Kidney (tissue), 14 donors: Measurements from ENCODE around the gene AHSP. TPM values are rescaled to one million over a fixed set of nuclear protein-coding genes. Genes with fewer than 3 reads are reported as not detected.
"Not testable (repeated sequence)": the region's sequence is repeated elsewhere in the genome, so short reads cannot be mapped to it uniquely, and the experiment has no call there.

Experiments
- DNase-seq, 5 donors: peaks; one replicate each; pipeline ENCODE4 v3.0.0-alpha.2; 2013 to 2020
- FAIRE-seq: peaks from 2 replicates; lab custom pipeline; 2012; peaks lifted over from hg19 to GRCh38; lab: Jason Lieb, UNC
- H3K27ac ChIP-seq, 2 donors: one replicate each; pipeline ENCODE4 v1.7.0; 2013; ENCODE audit warnings: low read depth in 2 of 2, low read length in 2 of 2, inconsistent platforms in 1 of 2
- H3K27me3 ChIP-seq: one replicate; pipeline ENCODE4 v1.7.1; 2013; ENCODE audit warnings: low read length, inconsistent platforms; ENCODE audit not compliant: control insufficient read depth, insufficient read depth
- H3K36me3 ChIP-seq, 3 donors: one replicate each; pipeline versions ENCODE4 v1.7.0 to v1.7.1; 2013; ENCODE audit warnings: low read length in 3 of 3, control low read depth in 1 of 3, inconsistent platforms in 1 of 3; ENCODE audit not compliant: insufficient read depth in 3 of 3, control insufficient read depth in 2 of 3
- H3K4me1 ChIP-seq, 3 donors: one replicate each; pipeline versions ENCODE4 v1.7.0 to v1.7.1; 2013; ENCODE audit warnings: low read length in 3 of 3, inconsistent platforms in 1 of 3, low read depth in 1 of 3; ENCODE audit not compliant: control insufficient read depth in 2 of 3, insufficient read depth in 2 of 3
- H3K4me3 ChIP-seq, 3 donors: one replicate each; pipeline versions ENCODE4 v1.7.0 to v1.8.1; 2013; ENCODE audit warnings: low read length in 3 of 3, control low read depth in 1 of 3, inconsistent platforms in 1 of 3
- H3K9ac ChIP-seq, 3 donors: one replicate each; pipeline versions ENCODE4 v1.7.0 to v1.7.1; 2013; ENCODE audit warnings: low read length in 3 of 3, control low read depth in 1 of 3, inconsistent platforms in 1 of 3
- H3K9me3 ChIP-seq, 3 donors: one replicate each; pipeline versions ENCODE4 v1.7.0 to v1.7.1; 2013; ENCODE audit warnings: low read length in 3 of 3, control low read depth in 1 of 3, inconsistent platforms in 1 of 3; ENCODE audit not compliant: control insufficient read depth in 2 of 3, insufficient read depth in 1 of 3
- CTCF ChIP-seq: IDR thresholded peaks from 3 replicates; pipeline ENCODE4 v1.5.1; 2012; ENCODE audit warnings: mild to moderate bottlenecking, moderate library complexity, borderline replicate concordance; ENCODE audit not compliant: insufficient read depth; ENCODE audit errors: extremely low read depth
- intact Hi-C: fragments of 100-400 bp; cut with DNase I; formaldehyde crosslinking; loops from one replicate; pipeline ENCODE4 v1.11.1; 2022
- polyA plus RNA-seq: library from polyadenylated mRNA; stranded (reverse); fragments of 350-450 nt; fragmentation: Illumina TruSeq; extraction: RNeasy Lipid Tissue Mini Kit (QIAGEN cat#74804); gene quantifications from one replicate; pipeline ENCODE4 v1.2.3, GENCODE V29; 2014; ENCODE audit warnings: low read depth, low replicate concordance; ENCODE audit not compliant: insufficient read depth
- total RNA-seq: library from RNA; stranded (reverse); fragmentation: NEBNext Ultra II Directional; extraction: Animal tissue kit (Norgen Biotek cat#: 25700); gene quantifications from one replicate; pipeline ENCODE4 v1.2.1, GENCODE V29; 2021
- donor health status: control.
- donor health status: control.
- donor health status: control.
- donor health status: control.
- donor health status: control.
- donor health status: DM: yes; HTN: yes; CAD: no.
- donor health status: Normal renal cell carcinoma (clear cell type).

The AHSP gene
- total and polyA plus RNA-seq, 2 donors from 2014 or later, result not detected

- no peak overlapping the region for H3K9ac ChIP-seq
- FAIRE-seq (no peak), DNase-seq (no peak)
- H3K36me3 ChIP-seq, result no peaks in the 10 kb centered on the region
- no peaks in the 10 kb centered on the region for H3K4me1 ChIP-seq
- H3K27me3 ChIP-seq, result no peaks in the 10 kb centered on the region
- no peak for TF ChIP-seq CTCF
- H3K9me3 ChIP-seq, result no peaks in the 10 kb centered on the region
- H3K4me3 ChIP-seq, result no peak overlapping the region
- intact Hi-C loops, result no loop called here
- no peak overlapping the region for H3K27ac ChIP-seq
Observed at GRCh38 chr16:31521368-31521767, 6.3 kb upstream of the AHSP start.

DNA sequence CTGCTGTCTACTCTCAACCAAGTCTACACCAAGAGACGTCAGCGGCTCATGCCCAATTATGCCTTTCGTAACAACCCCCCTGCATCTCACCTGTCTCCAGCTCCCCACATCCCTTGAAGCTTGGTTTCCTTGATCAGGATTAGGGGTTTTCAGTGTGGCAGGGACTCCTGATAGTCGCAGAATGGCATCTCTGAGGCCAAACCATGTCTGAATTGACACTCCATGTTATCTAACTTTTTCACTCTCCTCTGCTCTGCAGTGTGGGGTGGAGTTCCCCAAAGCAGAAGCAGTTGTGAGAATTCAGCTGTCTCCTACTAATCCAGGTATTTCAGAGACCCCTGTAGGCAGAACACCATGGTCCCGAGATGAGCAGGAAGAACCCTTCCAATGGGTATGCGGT, 5.6 kb upstream of the AHSP start:
- no peak overlapping the region for H3K4me3 ChIP-seq
- H3K27me3 ChIP-seq, result no peaks in the 10 kb centered on the region
- H3K4me1 ChIP-seq, result no peaks in the 10 kb centered on the region
- intact Hi-C loops, result no loop called here
- no peaks in the 10 kb centered on the region for H3K9me3 ChIP-seq
- DNase-seq (no peak), FAIRE-seq (no peak)
- no peak overlapping the region for H3K27ac ChIP-seq
- no peak for TF ChIP-seq CTCF
- H3K36me3 ChIP-seq, result no peaks in the 10 kb centered on the region
- no peak overlapping the region for H3K9ac ChIP-seq

DNA sequence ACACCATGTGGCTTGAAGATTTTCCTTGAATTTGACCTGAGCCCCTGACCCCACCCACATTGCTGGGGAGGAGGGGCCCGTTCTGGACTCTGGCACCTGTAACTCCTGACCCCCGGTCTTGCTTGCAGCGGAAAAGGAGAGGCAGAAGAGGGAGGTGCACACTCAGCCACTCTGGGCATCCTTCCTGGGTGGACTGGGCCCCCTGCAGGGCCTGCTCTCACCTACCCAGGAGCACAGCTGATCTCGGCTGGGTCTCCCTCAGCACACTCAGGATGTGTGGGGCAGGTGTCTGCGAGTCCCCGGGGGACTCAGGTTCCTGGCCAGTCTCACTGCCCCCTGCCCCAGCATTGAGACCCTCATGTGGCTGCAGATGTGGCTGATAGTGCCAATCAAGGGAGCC, 3.9 kb upstream of the AHSP start:
- H3K27me3 ChIP-seq, H3K36me3 ChIP-seq, H3K9ac ChIP-seq, H3K4me1 ChIP-seq, H3K27ac ChIP-seq, H3K9me3 ChIP-seq, FAIRE-seq, DNase-seq, intact Hi-C loops, H3K4me3 ChIP-seq: not testable (repeated sequence)

- no peak for FAIRE-seq
- H3K4me1 ChIP-seq, result peaks cover 0 to 2% (median 0%) of the 10 kb centered on the region in 3 donors
Observed at GRCh38 chr16:31525113-31525512, 2.6 kb upstream of the AHSP start.

More at GRCh38 chr16:31525113-31525512, 2.6 kb upstream of the AHSP start:
- Histone ChIP-seq H3K36me3 (no peaks in the 10 kb centered on the region), H3K27ac (no peak overlapping the region), H3K9me3 (no peaks in the 10 kb centered on the region), H3K27me3 (peaks cover 2% of the 10 kb centered on the region), H3K4me3 (no peak overlapping the region), H3K9ac (no peak overlapping the region)
- DNase-seq, result no peak
- intact Hi-C loops, result no loop called here
- TF ChIP-seq CTCF, result no peak
